ENCODE measurements around the gene ZNF791.
"Not testable (repeated sequence)": the region's sequence is repeated elsewhere in the genome, so short reads cannot be mapped to it uniquely, and the experiment has no call there.

ZNF791 gene

DNA sequence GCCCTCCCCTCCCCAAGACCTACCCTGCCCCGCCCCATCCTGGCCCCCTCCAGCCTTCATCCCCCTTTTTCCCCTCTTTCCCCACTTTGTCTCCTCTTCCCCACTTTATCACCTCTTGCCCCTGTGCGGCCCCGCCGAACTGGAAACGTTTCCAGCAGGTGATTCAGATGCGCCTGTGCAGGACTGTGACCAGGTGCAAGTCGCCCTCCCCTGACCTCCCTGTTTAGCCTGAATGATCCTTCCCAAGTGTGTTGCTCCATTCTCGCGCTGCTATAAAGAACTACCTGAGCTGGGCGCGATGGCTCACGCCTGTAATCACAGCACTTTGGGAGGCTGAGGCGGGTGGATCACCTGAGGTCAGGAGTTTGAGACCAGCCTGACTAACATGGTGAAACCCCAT, 25.9 kb downstream of the ZNF791 start:
- no peak for TF ChIP-seq CTCF (IDR thresholded peaks at IDR 0.05; ENCODE audit: borderline replicate concordance, insufficient read depth, low read depth, low read length)
- no peak overlapping the region for H3K4me3 ChIP-seq (ENCODE audit: low read depth, low read length)

DNA sequence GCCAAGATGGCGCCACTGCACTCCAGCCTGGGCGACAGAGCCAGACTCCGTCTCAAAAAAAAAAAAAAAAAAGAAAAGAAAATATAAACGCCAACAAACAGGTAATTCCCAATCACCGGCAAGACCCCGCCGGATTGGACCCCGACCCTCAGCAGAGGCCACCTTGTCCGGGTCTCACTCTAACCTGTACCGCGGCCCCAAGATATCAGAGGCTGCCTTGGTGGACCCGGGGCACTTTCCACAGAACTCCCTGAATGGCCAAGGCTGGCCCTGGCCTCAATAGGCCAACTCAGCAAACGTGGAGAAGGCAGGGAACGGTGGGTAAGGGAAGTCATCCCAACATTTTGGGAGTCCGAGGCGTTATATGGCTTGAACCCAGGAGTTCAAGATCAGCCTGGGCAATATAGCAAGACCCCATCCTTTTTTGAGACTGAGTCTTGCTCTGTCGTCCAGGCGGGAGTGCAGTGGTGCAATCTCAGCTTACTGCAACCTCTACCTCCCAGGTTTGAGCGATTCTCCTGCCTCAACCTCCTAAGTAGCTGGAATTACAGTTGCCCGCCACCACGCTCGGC, 28.0 kb downstream of the ZNF791 start:
- TF ChIP-seq CTCF (IDR thresholded peaks at IDR 0.05; ENCODE audit: borderline replicate concordance, insufficient read depth, low read depth, low read length) = no peak
- H3K4me3 ChIP-seq (ENCODE audit: low read depth, low read length) = no peak overlapping the region

- peak; percentile 85 for TF ChIP-seq CTCF (IDR thresholded peaks at IDR 0.05; ENCODE audit: borderline replicate concordance, insufficient read depth, low read depth, low read length)
- peak overlapping the region; percentile 28 for H3K4me3 ChIP-seq (ENCODE audit: low read depth, low read length)
Measured at GRCh38 chr19:12639901-12640613, 29.3 kb downstream of the ZNF791 start.

- no peak for TF ChIP-seq CTCF (IDR thresholded peaks at IDR 0.05; ENCODE audit: borderline replicate concordance, insufficient read depth, low read depth, low read length)
- H3K4me3 ChIP-seq (ENCODE audit: low read depth, low read length) = no peak overlapping the region
Measured at GRCh38 chr19:12641456-12641855, 30.7 kb downstream of the ZNF791 start.

- H3K4me3 ChIP-seq (ENCODE audit: low read depth, low read length) = no peak overlapping the region
- no peak for TF ChIP-seq CTCF (IDR thresholded peaks at IDR 0.05; ENCODE audit: borderline replicate concordance, insufficient read depth, low read depth, low read length)
Measured at GRCh38 chr19:12642506-12642905, 31.8 kb downstream of the ZNF791 start.

DNA sequence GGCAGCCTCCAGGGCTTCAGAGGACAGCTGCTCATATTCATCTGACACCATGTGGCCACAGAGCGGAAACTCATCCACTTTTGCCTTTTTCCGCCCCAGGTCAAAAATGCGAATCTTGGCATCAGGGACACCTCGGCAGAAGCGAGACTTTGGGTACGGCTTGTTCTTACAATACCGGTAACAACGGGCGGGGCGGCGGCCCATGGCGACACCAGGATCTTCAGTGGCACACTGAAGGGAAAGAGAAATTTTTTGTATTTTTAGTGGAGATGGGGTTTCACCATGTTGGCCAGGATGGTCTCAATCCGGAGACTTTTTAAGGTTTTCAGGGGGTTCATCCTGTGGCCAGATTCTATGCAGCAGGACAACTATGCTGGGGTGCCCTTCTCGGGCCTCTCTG, 33.0 kb downstream of the ZNF791 start:
- H3K4me3 ChIP-seq (ENCODE audit: low read depth, low read length) = not testable (repeated sequence)

DNA sequence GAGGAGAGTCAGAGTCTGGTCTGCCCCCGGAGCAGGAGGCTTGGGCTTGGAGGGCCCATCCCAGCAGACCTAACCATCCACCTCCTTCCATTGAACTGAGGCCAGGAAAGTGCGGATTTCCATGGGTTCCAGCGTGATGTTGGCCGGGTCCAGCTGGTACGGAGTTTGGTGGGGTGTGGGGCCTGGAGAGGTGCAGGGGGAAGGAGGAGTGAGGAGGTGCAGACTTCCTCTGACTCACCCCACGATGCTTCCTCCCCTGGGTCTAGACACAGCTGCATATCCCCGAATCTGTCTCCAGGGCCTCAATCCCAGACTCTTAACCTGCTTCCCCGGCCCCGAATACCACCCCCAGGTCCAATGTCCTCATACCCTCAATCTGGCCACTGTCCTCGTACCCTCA, 35.8 kb downstream of the ZNF791 start:
- TF ChIP-seq CTCF (IDR thresholded peaks at IDR 0.05; ENCODE audit: borderline replicate concordance, insufficient read depth, low read depth, low read length) = no peak
- no peak overlapping the region for H3K4me3 ChIP-seq (ENCODE audit: low read depth, low read length)

All from GM12875 (cell line).